GM12892 (cell line): ENCODE measurements around the gene FAM114A1.

ENCODE experiments used
- POLR2A ChIP-seq: IDR thresholded peaks from 2 replicates; pipeline ENCODE4 v1.6.1; 2011; ENCODE audit warnings: low read depth, low read length, control low read depth
- POLR2AphosphoS5 ChIP-seq: IDR thresholded peaks from 2 replicates; pipeline ENCODE4 v1.6.1; 2011; ENCODE audit warnings: low read depth, low read length, control low read depth
- TAF1 ChIP-seq: IDR thresholded peaks from 2 replicates; pipeline ENCODE4 v1.6.1; 2011; ENCODE audit warnings: low read depth, mild to moderate bottlenecking, control low read depth, low read length, borderline replicate concordance

- no peak for TF ChIP-seq POLR2AphosphoS5
- no peak for TF ChIP-seq POLR2A
- no peak for TF ChIP-seq TAF1
These were observed 56.7 kb downstream of the FAM114A1 start for GRCh38 chr4:38924353-38924752.
